GM23338 (cell line): ENCODE results near the gene SERPINB6. TPM values are rescaled to one million over a fixed set of nuclear protein-coding genes. Genes with fewer than 3 reads are reported as not detected.

Experiments
- ATAC-seq: fragments of 200-7000 bp; cut with Tn5 transposase; 3 replicates; pipeline ENCODE4 v1.9.1; 2020
- DNase-seq: peaks from one replicate; pipeline ENCODE4 v3.0.0-alpha.2; 2015; ENCODE audit warnings: low spot score
- H2AFZ ChIP-seq: fragments of 200-600 bp; sonication (generic); 2 replicates; pipeline ENCODE4 v1.8.0; 2016; ENCODE audit warnings: antibody characterized with exemption, mild to moderate bottlenecking, moderate library complexity
- H3F3A ChIP-seq: fragments of 200-600 bp; sonication (generic); replicated peaks from 2 replicates; pipeline ENCODE4 v1.8.0; 2017; ENCODE audit warnings: antibody characterized with exemption, mixed run types, low read depth
- H3K27ac ChIP-seq: fragments of 200-600 bp; sonication (generic); 2 replicates; pipeline ENCODE4 v1.6.1; 2016; ENCODE audit warnings: low read depth
- H3K27me3 ChIP-seq: fragments of 200-600 bp; sonication (generic); 2 replicates; pipeline ENCODE4 v1.8.0; 2016; ENCODE audit warnings: mild to moderate bottlenecking, mixed run types, moderate library complexity; ENCODE audit not compliant: insufficient read depth
- H3K36me3 ChIP-seq: fragments of 200-600 bp; sonication (generic); 2 replicates; pipeline ENCODE4 v1.8.0; 2016; ENCODE audit warnings: mild to moderate bottlenecking; ENCODE audit not compliant: insufficient read depth
- H3K4me1 ChIP-seq: fragments of 200-600 bp; sonication (generic); 2 replicates; pipeline ENCODE4 v1.8.0; 2016; ENCODE audit warnings: mild to moderate bottlenecking, moderate library complexity; ENCODE audit not compliant: insufficient read depth
- H3K4me2 ChIP-seq: fragments of 200-600 bp; sonication (generic); 2 replicates; pipeline ENCODE4 v1.7.1; 2017; ENCODE audit warnings: mixed run types
- H3K4me3 ChIP-seq: fragments of 200-600 bp; sonication (generic); 2 replicates; pipeline ENCODE4 v1.6.1; 2016; ENCODE audit warnings: mixed run types
- H3K79me2 ChIP-seq: fragments of 200-600 bp; sonication (generic); replicated peaks from 2 replicates; pipeline ENCODE4 v1.8.0; 2017; ENCODE audit warnings: mild to moderate bottlenecking; ENCODE audit not compliant: insufficient read depth
- H3K9me2 ChIP-seq: fragments of 200-600 bp; sonication (generic); 2 replicates; pipeline ENCODE4 v1.8.0; 2017; ENCODE audit not compliant: insufficient read depth
- H4K20me1 ChIP-seq: fragments of 200-600 bp; sonication (generic); replicated peaks from 2 replicates; pipeline ENCODE4 v1.8.0; 2017; ENCODE audit warnings: mild to moderate bottlenecking; ENCODE audit not compliant: insufficient read depth
- H3K27ac Mint-ChIP-seq: 2 replicates; pipeline ENCODE4 v1.8.0; 2020; ENCODE audit warnings: inconsistent platforms, mild to moderate bottlenecking, moderate library complexity, mixed read lengths
- H3K27me3 Mint-ChIP-seq: 3 replicates; pipeline ENCODE4 v1.8.0; 2022; ENCODE audit warnings: low read depth, mild to moderate bottlenecking, moderate library complexity, mixed read lengths, inconsistent platforms; ENCODE audit not compliant: insufficient read depth, poor library complexity
- H3K36me3 Mint-ChIP-seq: 3 replicates; pipeline ENCODE4 v1.8.0; 2021; ENCODE audit warnings: low read depth, mild to moderate bottlenecking, inconsistent platforms, moderate library complexity, mixed read lengths
- H3K4me1 Mint-ChIP-seq: 3 replicates; pipeline ENCODE4 v1.8.0; 2020; ENCODE audit warnings: mild to moderate bottlenecking, inconsistent platforms, mixed read lengths
- H3K4me3 Mint-ChIP-seq: 3 replicates; pipeline ENCODE4 v1.8.0; 2021; ENCODE audit warnings: moderate library complexity, mild to moderate bottlenecking, inconsistent platforms, mixed read lengths
- H3K9me3 Mint-ChIP-seq: 3 replicates; pipeline ENCODE4 v1.8.0; 2020; ENCODE audit warnings: moderate library complexity, mild to moderate bottlenecking, inconsistent platforms, mixed read lengths
- CREB1 ChIP-seq: fragments of 250-450 bp; sonication (Bioruptor Pico); IDR thresholded peaks from 2 replicates; pipeline ENCODE4 v1.5.0; 2020; ENCODE audit warnings: low read depth, mild to moderate bottlenecking, moderate library complexity
- CTCF ChIP-seq, 2 experiments: fragments of 200-600 bp in 1 of 2; sonication (generic) in 1 of 2; conservative IDR thresholded peaks; 2 replicates each; pipeline versions ENCODE4 v1.5.1 to v1.6.1; 2016 to 2017; ENCODE audit warnings: antibody characterized with exemption in 2 of 2, low read depth in 2 of 2, mild to moderate bottlenecking in 2 of 2, moderate library complexity in 1 of 2
- EZH2 ChIP-seq: fragments of 200-600 bp; sonication (generic); IDR thresholded peaks from one replicate; pipeline ENCODE4 v1.8.0; 2017; ENCODE audit warnings: antibody characterized with exemption, mild to moderate bottlenecking, low read depth; ENCODE audit not compliant: unreplicated experiment
- EZH2phosphoT487 ChIP-seq: fragments of 200-600 bp; sonication (generic); IDR thresholded peaks from one replicate; pipeline ENCODE4 v1.8.1; 2018; ENCODE audit warnings: antibody characterized with exemption; ENCODE audit not compliant: unreplicated experiment
- JUNB ChIP-seq: IDR thresholded peaks from one replicate; pipeline ENCODE4 v1.6.1; 2016; ENCODE audit warnings: antibody characterized with exemption; ENCODE audit not compliant: unreplicated experiment
- NANOG ChIP-seq: IDR thresholded peaks from 2 replicates; pipeline ENCODE4 v1.6.1; 2016; ENCODE audit warnings: antibody characterized with exemption, borderline replicate concordance
- POLR2AphosphoS5 ChIP-seq: IDR thresholded peaks from 2 replicates; pipeline ENCODE4 v1.6.1; 2016; ENCODE audit warnings: antibody characterized with exemption, low read depth
- REST ChIP-seq: IDR thresholded peaks from one replicate; pipeline ENCODE4 v1.6.1; 2018; ENCODE audit warnings: antibody characterized with exemption; ENCODE audit not compliant: unreplicated experiment
- STAT1 ChIP-seq: IDR thresholded peaks from one replicate; pipeline ENCODE4 v1.6.1; 2016; ENCODE audit warnings: antibody characterized with exemption; ENCODE audit not compliant: unreplicated experiment
- ZNF114 ChIP-seq: fragments of 250-450 bp; sonication (Bioruptor Pico); IDR thresholded peaks from 2 replicates; pipeline ENCODE4 v1.5.0; 2020; ENCODE audit warnings: mild to moderate bottlenecking, moderate library complexity
- ZNF331 ChIP-seq: fragments of 250-450 bp; sonication (Bioruptor Pico); IDR thresholded peaks from 2 replicates; pipeline ENCODE4 v1.5.0; 2020; ENCODE audit warnings: low read depth, mild to moderate bottlenecking, moderate library complexity
- polyA plus RNA-seq: library from polyadenylated mRNA; unstranded; fragments of >200 nt; fragmentation: Nextera tagmentation; extraction: Ambion mirVana; gene quantifications from 2 replicates; pipeline ENCODE4 v1.2.1, GENCODE V29; 2016
- total RNA-seq: library from RNA; depleted of rRNA; stranded (reverse); fragments of >200 nt; shearing (Covaris generic); gene quantifications from 2 replicates; pipeline ENCODE4 v1.2.3, GENCODE V29; 2014
- TF ChIP-seq, protein P1 (sequence below): IDR thresholded peaks from 2 replicates; pipeline ENCODE4 v1.6.1; 2016; ENCODE audit warnings: antibody characterized with exemption
- TF ChIP-seq, protein P2 (sequence below): fragments of 250-450 bp; sonication (Bioruptor Pico); IDR thresholded peaks from 2 replicates; pipeline ENCODE4 v1.5.0; 2020; ENCODE audit warnings: mild to moderate bottlenecking, moderate library complexity

The SERPINB6 gene
- total and polyA plus RNA-seq, 2 experiments from 2014 or later = 25.9 to 38.5 TPM

- H4K20me1 ChIP-seq = no peaks in the 10 kb centered on the region
- H3K27me3 ChIP-seq = peaks cover 9% of the 10 kb centered on the region
- peaks cover 13% of the 10 kb centered on the region for H3K27me3 Mint-ChIP-seq
- peaks cover 12% of the 10 kb centered on the region; the same call in 2 of the 3 replicates for H3K9me3 Mint-ChIP-seq
- no peaks in the 10 kb centered on the region for H3K79me2 ChIP-seq
- H3K4me1 ChIP-seq = 0 out of 2 replicates have a peak, but pooled peaks cover 6% of the 10 kb centered on the region
- no peak for DNase-seq
- H3F3A ChIP-seq = peaks cover 12% of the 10 kb centered on the region
- peaks cover 4% of the 10 kb centered on the region; the same call in 2 of the 3 replicates for H3K4me1 Mint-ChIP-seq
- H3K4me3 ChIP-seq = no peak overlapping the region
- no peaks in the 10 kb centered on the region for H3K36me3 Mint-ChIP-seq
- no peak overlapping the region for H2AFZ ChIP-seq
- no peaks in the 10 kb centered on the region for H3K36me3 ChIP-seq
- H3K27ac Mint-ChIP-seq = no peak overlapping the region
- TF ChIP-seq EZH2 (no peak), ZNF331 (CRISPR knock-in tag) (no peak), EZH2phosphoT487 (no peak), NANOG (no peak), STAT1 (no peak), ZNF114 (CRISPR knock-in tag) (no peak), POLR2AphosphoS5 (no peak), REST (no peak), JUNB (no peak), CREB1 (CRISPR knock-in tag) (no peak), CTCF (conservative IDR thresholded peaks at IDR 0.05; ENCODE audit: low read depth in 2 of 2) (no peak)
- TF ChIP-seq, protein P1, sequence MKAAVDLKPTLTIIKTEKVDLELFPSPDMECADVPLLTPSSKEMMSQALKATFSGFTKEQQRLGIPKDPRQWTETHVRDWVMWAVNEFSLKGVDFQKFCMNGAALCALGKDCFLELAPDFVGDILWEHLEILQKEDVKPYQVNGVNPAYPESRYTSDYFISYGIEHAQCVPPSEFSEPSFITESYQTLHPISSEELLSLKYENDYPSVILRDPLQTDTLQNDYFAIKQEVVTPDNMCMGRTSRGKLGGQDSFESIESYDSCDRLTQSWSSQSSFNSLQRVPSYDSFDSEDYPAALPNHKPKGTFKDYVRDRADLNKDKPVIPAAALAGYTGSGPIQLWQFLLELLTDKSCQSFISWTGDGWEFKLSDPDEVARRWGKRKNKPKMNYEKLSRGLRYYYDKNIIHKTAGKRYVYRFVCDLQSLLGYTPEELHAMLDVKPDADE = no peak
- TF ChIP-seq, protein P2, sequence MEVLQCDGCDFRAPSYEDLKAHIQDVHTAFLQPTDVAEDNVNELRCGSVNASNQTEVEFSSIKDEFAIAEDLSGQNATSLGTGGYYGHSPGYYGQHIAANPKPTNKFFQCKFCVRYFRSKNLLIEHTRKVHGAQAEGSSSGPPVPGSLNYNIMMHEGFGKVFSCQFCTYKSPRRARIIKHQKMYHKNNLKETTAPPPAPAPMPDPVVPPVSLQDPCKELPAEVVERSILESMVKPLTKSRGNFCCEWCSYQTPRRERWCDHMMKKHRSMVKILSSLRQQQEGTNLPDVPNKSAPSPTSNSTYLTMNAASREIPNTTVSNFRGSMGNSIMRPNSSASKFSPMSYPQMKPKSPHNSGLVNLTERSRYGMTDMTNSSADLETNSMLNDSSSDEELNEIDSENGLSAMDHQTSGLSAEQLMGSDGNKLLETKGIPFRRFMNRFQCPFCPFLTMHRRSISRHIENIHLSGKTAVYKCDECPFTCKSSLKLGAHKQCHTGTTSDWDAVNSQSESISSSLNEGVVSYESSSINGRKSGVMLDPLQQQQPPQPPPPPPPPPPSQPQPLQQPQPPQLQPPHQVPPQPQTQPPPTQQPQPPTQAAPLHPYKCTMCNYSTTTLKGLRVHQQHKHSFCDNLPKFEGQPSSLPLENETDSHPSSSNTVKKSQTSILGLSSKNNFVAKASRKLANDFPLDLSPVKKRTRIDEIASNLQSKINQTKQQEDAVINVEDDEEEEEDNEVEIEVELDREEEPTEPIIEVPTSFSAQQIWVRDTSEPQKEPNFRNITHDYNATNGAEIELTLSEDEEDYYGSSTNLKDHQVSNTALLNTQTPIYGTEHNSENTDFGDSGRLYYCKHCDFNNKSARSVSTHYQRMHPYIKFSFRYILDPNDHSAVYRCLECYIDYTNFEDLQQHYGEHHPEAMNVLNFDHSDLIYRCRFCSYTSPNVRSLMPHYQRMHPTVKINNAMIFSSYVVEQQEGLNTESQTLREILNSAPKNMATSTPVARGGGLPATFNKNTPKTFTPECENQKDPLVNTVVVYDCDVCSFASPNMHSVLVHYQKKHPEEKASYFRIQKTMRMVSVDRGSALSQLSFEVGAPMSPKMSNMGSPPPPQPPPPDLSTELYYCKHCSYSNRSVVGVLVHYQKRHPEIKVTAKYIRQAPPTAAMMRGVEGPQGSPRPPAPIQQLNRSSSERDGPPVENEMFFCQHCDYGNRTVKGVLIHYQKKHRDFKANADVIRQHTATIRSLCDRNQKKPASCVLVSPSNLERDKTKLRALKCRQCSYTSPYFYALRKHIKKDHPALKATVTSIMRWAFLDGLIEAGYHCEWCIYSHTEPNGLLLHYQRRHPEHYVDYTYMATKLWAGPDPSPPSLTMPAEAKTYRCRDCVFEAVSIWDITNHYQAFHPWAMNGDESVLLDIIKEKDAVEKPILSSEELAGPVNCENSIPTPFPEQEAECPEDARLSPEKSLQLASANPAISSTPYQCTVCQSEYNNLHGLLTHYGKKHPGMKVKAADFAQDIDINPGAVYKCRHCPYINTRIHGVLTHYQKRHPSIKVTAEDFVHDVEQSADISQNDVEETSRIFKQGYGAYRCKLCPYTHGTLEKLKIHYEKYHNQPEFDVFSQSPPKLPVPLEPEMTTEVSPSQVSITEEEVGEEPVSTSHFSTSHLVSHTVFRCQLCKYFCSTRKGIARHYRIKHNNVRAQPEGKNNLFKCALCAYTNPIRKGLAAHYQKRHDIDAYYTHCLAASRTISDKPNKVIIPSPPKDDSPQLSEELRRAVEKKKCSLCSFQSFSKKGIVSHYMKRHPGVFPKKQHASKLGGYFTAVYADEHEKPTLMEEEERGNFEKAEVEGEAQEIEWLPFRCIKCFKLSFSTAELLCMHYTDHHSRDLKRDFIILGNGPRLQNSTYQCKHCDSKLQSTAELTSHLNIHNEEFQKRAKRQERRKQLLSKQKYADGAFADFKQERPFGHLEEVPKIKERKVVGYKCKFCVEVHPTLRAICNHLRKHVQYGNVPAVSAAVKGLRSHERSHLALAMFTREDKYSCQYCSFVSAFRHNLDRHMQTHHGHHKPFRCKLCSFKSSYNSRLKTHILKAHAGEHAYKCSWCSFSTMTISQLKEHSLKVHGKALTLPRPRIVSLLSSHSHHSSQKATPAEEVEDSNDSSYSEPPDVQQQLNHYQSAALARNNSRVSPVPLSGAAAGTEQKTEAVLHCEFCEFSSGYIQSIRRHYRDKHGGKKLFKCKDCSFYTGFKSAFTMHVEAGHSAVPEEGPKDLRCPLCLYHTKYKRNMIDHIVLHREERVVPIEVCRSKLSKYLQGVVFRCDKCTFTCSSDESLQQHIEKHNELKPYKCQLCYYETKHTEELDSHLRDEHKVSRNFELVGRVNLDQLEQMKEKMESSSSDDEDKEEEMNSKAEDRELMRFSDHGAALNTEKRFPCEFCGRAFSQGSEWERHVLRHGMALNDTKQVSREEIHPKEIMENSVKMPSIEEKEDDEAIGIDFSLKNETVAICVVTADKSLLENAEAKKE (CRISPR knock-in tag) = no peak
- H3K4me2 ChIP-seq = no peak overlapping the region
- H3K4me3 Mint-ChIP-seq = no peak overlapping the region
- no peak for ATAC-seq
- H3K27ac ChIP-seq = no peak overlapping the region
- 0 out of 2 replicates have a peak, but pooled peaks cover 5% of the 10 kb centered on the region for H3K9me2 ChIP-seq
Measured at GRCh38 chr6:2969549-2969948, 1.8 kb downstream of the SERPINB6 start.
